Tibial artery (tissue), 4 donors: ENCODE data around the gene NUMBL.

Experiments used
- DNase-seq, 2 donors: peaks; one replicate each; pipeline ENCODE4 v3.0.0-alpha.2; 2019
- H3K27ac ChIP-seq, 2 donors: fragments of 200-600 bp; sonication (generic) in 1 of 2; 1 replicate in 1 of 2; 2 replicates in 1 of 2; pipeline ENCODE4 v1.5.1; 2018 to 2019; ENCODE audit warnings: mild to moderate bottlenecking in 1 of 2
- H3K27me3 ChIP-seq, 2 donors: fragments of 200-600 bp; sonication (generic) in 1 of 2; one replicate each; pipeline versions ENCODE4 v1.5.1 to v1.6.0; 2016 to 2019
- H3K36me3 ChIP-seq, 3 donors: fragments of 200-600 bp; sonication (generic) in 2 of 3; one replicate each; pipeline ENCODE4 v1.5.1; 2016 to 2019; ENCODE audit warnings: mild to moderate bottlenecking in 2 of 3
- H3K4me1 ChIP-seq, 4 donors: fragments of 200-600 bp; sonication (generic) in 2 of 4; 1 replicate in 3 of 4; 2 replicates in 1 of 4; pipeline ENCODE4 v1.5.1; 2016 to 2019
- H3K4me3 ChIP-seq, 2 donors: fragments of 200-600 bp; sonication (generic) in 1 of 2; 1 replicate in 1 of 2; 2 replicates in 1 of 2; pipeline ENCODE4 v1.5.1; 2018 to 2019; ENCODE audit warnings: mild to moderate bottlenecking in 2 of 2
- H3K9me3 ChIP-seq, 3 donors: fragments of 200-600 bp; sonication (generic) in 1 of 3; one replicate each; pipeline ENCODE4 v1.5.1; 2016 to 2019
- CTCF ChIP-seq, 2 experiments: fragments of 200-600 bp in 1 of 2; fragments of 450-650 bp in 1 of 2; IDR thresholded peaks; one replicate each; pipeline ENCODE4 v1.5.1; 2017 to 2019; ENCODE audit warnings: antibody characterized with exemption in 2 of 2, mild to moderate bottlenecking in 1 of 2, moderate library complexity in 1 of 2
- intact Hi-C: fragments of 100-400 bp; cut with DNase I; formaldehyde crosslinking; loops from one replicate; pipeline ENCODE4 v1.15.0; 2023; ENCODE audit warnings: low total_unique reads

NUMBL gene

GRCh38 chr19:40717880-40718773 lies 27.7 kb upstream of the NUMBL start:
- Histone ChIP-seq H3K4me1 (peaks cover 0 to 70% (median 59%) of the 10 kb centered on the region in 4 donors), H3K27me3 (no peaks in the 10 kb centered on the region), H3K27ac (peak overlapping the region; percentile 96 to 97), H3K4me3 (peak overlapping the region; percentile 78 to 81), H3K36me3 (peaks cover 0 to 6% (median 0%) of the 10 kb centered on the region in 3 donors), H3K9me3 (no peaks in the 10 kb centered on the region)
- TF ChIP-seq CTCF (IDR thresholded peaks at IDR 0.05): no peak
- intact Hi-C loops: no loop called here
- DNase-seq: peak; percentile 62 to 81

- Histone ChIP-seq H3K27ac (peak overlapping the region; percentile 96 to 97), H3K27me3 (no peaks in the 10 kb centered on the region), H3K9me3 (no peaks in the 10 kb centered on the region), H3K4me3 (peak overlapping the region; percentile 78 to 81), H3K36me3 (peaks cover 0 to 8% (median 0%) of the 10 kb centered on the region in 3 donors), H3K4me1 (peaks cover 0 to 64% (median 53%) of the 10 kb centered on the region in 4 donors)
- DNase-seq: peak in 1 of 2 donors; percentile 45
- intact Hi-C loops: no loop called here
- no peak for TF ChIP-seq CTCF (IDR thresholded peaks at IDR 0.05)
Measured at GRCh38 chr19:40717325-40717879, 27.0 kb upstream of the NUMBL start.

GRCh38 chr19:40716482-40717324 lies 26.3 kb upstream of the NUMBL start, which contains the start of the genes COQ8B and ITPKC:
Gene COQ8B (minus strand): TSS chr19:40716886. CDS start chr19:40714632, 2,254 bp downstream.
Gene ITPKC (plus strand): TSS chr19:40717112. CDS start chr19:40717136, 24 bp downstream.
- Histone ChIP-seq H3K36me3 (peaks cover 0 to 9% (median 0%) of the 10 kb centered on the region in 3 donors), H3K4me3 (peak within 1 kb of the TSS; percentile 78 to 81), H3K4me1 (peaks cover 0 to 59% (median 46%) of the 10 kb centered on the region in 4 donors), H3K27ac (peak within 1 kb of the TSS; percentile 96 to 97), H3K27me3 (no peaks in the 10 kb centered on the region), H3K9me3 (no peaks in the 10 kb centered on the region)
- TF ChIP-seq CTCF (IDR thresholded peaks at IDR 0.05): peak in 1 of 2 experiments; percentile 60
- peak; percentile 100 for DNase-seq
- intact Hi-C loops: no loop called here

GRCh38 chr19:40716031-40716481 lies 25.6 kb upstream of the NUMBL start:
- H3K27ac ChIP-seq: peak overlapping the region; percentile 96 to 97
- intact Hi-C loops: no loop called here
- no peak for TF ChIP-seq CTCF (IDR thresholded peaks at IDR 0.05)
- peaks cover 0 to 15% (median 0%) of the 10 kb centered on the region in 3 donors for H3K36me3 ChIP-seq
- peak overlapping the region; percentile 78 to 81 for H3K4me3 ChIP-seq
- peak; percentile 47 to 77 for DNase-seq
- no peaks in the 10 kb centered on the region for H3K9me3 ChIP-seq
- H3K4me1 ChIP-seq: peaks cover 0 to 52% (median 40%) of the 10 kb centered on the region in 4 donors
- no peaks in the 10 kb centered on the region for H3K27me3 ChIP-seq
